Right atrium auricular region (tissue), 2 donors: Measurements from ENCODE around the gene BMAL1. TPM values are rescaled to one million over a fixed set of nuclear protein-coding genes. Genes with fewer than 3 reads are reported as not detected.

ENCODE experiments used
- DNase-seq: peaks from one replicate; pipeline ENCODE4 v3.0.0-alpha.2; 2019; ENCODE audit warnings: low spot score
- H3K27ac ChIP-seq, 2 donors: fragments of 200-600 bp; sonication (generic); 1 replicate in 1 of 2; 2 replicates in 1 of 2; pipeline ENCODE4 v1.5.1; 2016 to 2019
- H3K27me3 ChIP-seq, 2 donors: fragments of 200-600 bp; sonication (generic); one replicate each; pipeline versions ENCODE4 v1.5.1 to v1.6.0; 2017 to 2019
- H3K36me3 ChIP-seq: fragments of 200-600 bp; sonication (generic); one replicate; pipeline ENCODE4 v1.5.1; 2016
- H3K4me1 ChIP-seq, 2 donors: fragments of 200-600 bp; sonication (generic); one replicate each; pipeline versions ENCODE4 v1.5.1 to v1.6.0; 2017 to 2019
- H3K4me3 ChIP-seq, 2 donors: fragments of 200-600 bp; sonication (generic); 1 replicate in 1 of 2; 2 replicates in 1 of 2; pipeline ENCODE4 v1.5.1; 2017 to 2019; ENCODE audit warnings: mild to moderate bottlenecking in 1 of 2, moderate library complexity in 1 of 2
- H3K9me3 ChIP-seq, 2 donors: fragments of 200-600 bp; sonication (generic); one replicate each; pipeline ENCODE4 v1.5.1; 2019
- CTCF ChIP-seq, 2 donors: fragments of 200-600 bp; sonication (generic); IDR thresholded peaks; one replicate each; pipeline ENCODE4 v1.5.1; 2019; ENCODE audit warnings: antibody characterized with exemption in 2 of 2
- total RNA-seq, 2 donors: library from RNA; depleted of rRNA; stranded (reverse); fragments of >200 nt; gene quantifications; one replicate each; pipeline ENCODE4 v1.1.0, GENCODE V29; 2016

BMAL1 gene
- total RNA-seq, 2 donors from 2014 or later, result 20.7 to 24.9 TPM

GRCh38 chr11:13314676-13315394 is 37.2 kb downstream of the BMAL1 start:
- Histone ChIP-seq H3K36me3 (no peaks in the 10 kb centered on the region), H3K27me3 (no peaks in the 10 kb centered on the region), H3K9me3 (no peaks in the 10 kb centered on the region), H3K27ac (no peak overlapping the region), H3K4me1 (peaks cover 0 to 45% of the 10 kb centered on the region in 2 donors), H3K4me3 (no peak overlapping the region)
- no peak for DNase-seq
- no peak for TF ChIP-seq CTCF (IDR thresholded peaks at IDR 0.05)

- peaks cover 0 to 45% of the 10 kb centered on the region in 2 donors for H3K4me1 ChIP-seq
Observed at GRCh38 chr11:13315517-13316432, 38.2 kb downstream of the BMAL1 start.

GRCh38 chr11:13316528-13316961 is 39.0 kb downstream of the BMAL1 start:
- no peak overlapping the region for H3K4me3 ChIP-seq
- no peaks in the 10 kb centered on the region for H3K9me3 ChIP-seq
- no peaks in the 10 kb centered on the region for H3K27me3 ChIP-seq
- H3K36me3 ChIP-seq, result no peaks in the 10 kb centered on the region
- DNase-seq, result no peak
- H3K4me1 ChIP-seq, result peaks cover 0 to 45% of the 10 kb centered on the region in 2 donors
- TF ChIP-seq CTCF (IDR thresholded peaks at IDR 0.05), result no peak
- peak overlapping the region in 1 of 2 donors; percentile 10 for H3K27ac ChIP-seq

More at GRCh38 chr11:13315517-13316432, 38.2 kb downstream of the BMAL1 start:
- no peaks in the 10 kb centered on the region for H3K36me3 ChIP-seq
- DNase-seq, result no peak
- no peak overlapping the region for H3K4me3 ChIP-seq
- TF ChIP-seq CTCF (IDR thresholded peaks at IDR 0.05), result no peak
- no peaks in the 10 kb centered on the region for H3K27me3 ChIP-seq
- no peaks in the 10 kb centered on the region for H3K9me3 ChIP-seq
- no peak overlapping the region for H3K27ac ChIP-seq

GRCh38 chr11:13317293-13318080 is 39.9 kb downstream of the BMAL1 start:
- TF ChIP-seq CTCF (IDR thresholded peaks at IDR 0.05), result no peak
- Histone ChIP-seq H3K4me3 (no peak overlapping the region), H3K27ac (no peak overlapping the region)

GRCh38 chr11:13318498-13319295 is 41.1 kb downstream of the BMAL1 start:
- no peaks in the 10 kb centered on the region for H3K27me3 ChIP-seq
- H3K36me3 ChIP-seq, result no peaks in the 10 kb centered on the region
- peaks cover 0 to 42% of the 10 kb centered on the region in 2 donors for H3K4me1 ChIP-seq
- H3K9me3 ChIP-seq, result no peaks in the 10 kb centered on the region
- H3K4me3 ChIP-seq, result no peak overlapping the region
- DNase-seq, result no peak
- TF ChIP-seq CTCF (IDR thresholded peaks at IDR 0.05), result no peak
- H3K27ac ChIP-seq, result no peak overlapping the region

More at GRCh38 chr11:13317293-13318080, 39.9 kb downstream of the BMAL1 start:
- Histone ChIP-seq H3K27me3 (no peaks in the 10 kb centered on the region), H3K36me3 (no peaks in the 10 kb centered on the region), H3K4me1 (peaks cover 0 to 42% of the 10 kb centered on the region in 2 donors), H3K9me3 (no peaks in the 10 kb centered on the region)
- DNase-seq, result no peak
